GM18858 (cell line): ENCODE measurements around the gene FSD2.
A peak's percentile ranks its signal among the peaks of the same experiment; 100 is the strongest.
"Not testable (repeated sequence)": the region's sequence is repeated elsewhere in the genome, so short reads cannot be mapped to it uniquely, and the experiment has no call there.

Source experiments
- ATAC-seq: cut with Tn5 transposase; IDR thresholded peaks from one replicate; pipeline ENCODE4 v1.9.1; 2021; ENCODE audit not compliant: unreplicated experiment

The FSD2 gene

GRCh38 chr15:82831894-82832600, 26.2 kb upstream of the FSD2 start:
- no peak for ATAC-seq

- ATAC-seq, result no peak
These were observed 24.7 kb upstream of the FSD2 start for GRCh38 chr15:82830427-82831173.

- ATAC-seq, result no peak
These were observed 23.4 kb upstream of the FSD2 start for GRCh38 chr15:82829234-82829633.

- no peak for ATAC-seq
These were observed 22.2 kb upstream of the FSD2 start for GRCh38 chr15:82828075-82828474.

GRCh38 chr15:82823049-82823448, 17.2 kb upstream of the FSD2 start:
- ATAC-seq, result no peak

GRCh38 chr15:82821851-82822250, 16.0 kb upstream of the FSD2 start:
- not testable (repeated sequence) for ATAC-seq

- not testable (repeated sequence) for ATAC-seq
These were observed 15.5 kb upstream of the FSD2 start for GRCh38 chr15:82821396-82821795.

DNA sequence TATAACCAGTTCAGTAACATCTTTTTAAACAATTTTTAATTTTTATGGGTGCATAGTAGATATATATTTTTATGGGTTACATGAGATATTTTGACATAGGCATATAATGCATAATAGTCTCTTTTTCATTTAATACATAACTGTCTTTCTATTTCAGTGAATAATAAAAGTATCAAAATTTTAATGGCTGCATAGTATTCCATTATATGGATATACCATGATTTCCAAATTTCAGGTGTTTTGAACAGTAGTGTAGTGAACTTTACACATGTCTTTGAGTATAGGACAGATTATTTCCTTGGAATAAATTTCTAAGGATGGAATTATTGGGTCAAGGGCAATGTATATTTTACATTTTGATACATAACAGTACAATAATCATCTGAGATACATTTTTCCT, 14.3 kb upstream of the FSD2 start:
- ATAC-seq, result no peak

DNA sequence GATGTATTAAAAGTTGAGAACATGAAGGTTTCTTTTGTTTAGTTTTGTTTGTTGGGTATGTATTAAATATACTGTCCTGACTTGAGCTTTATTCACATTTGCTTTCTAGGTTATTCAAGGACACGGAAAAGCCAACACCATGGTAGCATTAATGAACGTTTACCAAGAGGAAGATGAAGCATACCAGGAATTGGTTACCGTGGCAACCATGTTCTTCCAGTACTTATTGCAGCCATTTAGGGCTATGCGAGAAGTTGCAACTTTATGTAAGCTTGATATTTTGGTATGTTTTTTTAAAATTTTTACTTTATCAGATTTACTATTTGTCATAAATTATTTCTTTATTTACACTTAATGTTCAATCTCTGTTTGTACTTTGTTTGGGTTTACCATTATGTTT, 7.1 kb upstream of the FSD2 start:
- no peak for ATAC-seq

DNA sequence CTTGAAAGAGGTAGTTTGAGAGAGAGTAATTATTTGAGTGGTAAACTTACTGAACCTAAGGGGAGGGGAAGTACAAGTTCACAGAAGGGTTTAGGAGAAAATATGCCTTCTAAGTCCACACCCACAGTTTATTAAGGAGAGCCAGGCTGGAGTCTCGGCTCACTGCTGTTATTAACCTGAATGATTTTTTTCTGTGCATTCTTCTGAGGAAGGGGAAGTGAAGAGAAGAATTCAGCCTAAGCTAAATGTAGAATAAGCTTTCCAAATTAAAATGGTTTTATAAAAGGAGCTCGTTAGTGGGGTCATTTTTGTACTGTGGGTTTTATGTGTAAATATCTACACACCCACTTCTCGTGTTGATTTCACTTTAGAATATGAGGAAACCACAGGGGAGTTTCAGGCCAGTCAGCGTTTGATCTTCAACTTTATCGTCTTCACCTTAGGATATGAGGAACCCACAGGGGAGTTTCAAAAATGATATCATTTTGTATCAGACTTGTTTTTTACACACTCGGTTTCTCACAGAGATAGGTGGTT, 5.1 kb upstream of the FSD2 start:
- no peak for ATAC-seq

GRCh38 chr15:82810061-82810889, 4.4 kb upstream of the FSD2 start:
- no peak for ATAC-seq

DNA sequence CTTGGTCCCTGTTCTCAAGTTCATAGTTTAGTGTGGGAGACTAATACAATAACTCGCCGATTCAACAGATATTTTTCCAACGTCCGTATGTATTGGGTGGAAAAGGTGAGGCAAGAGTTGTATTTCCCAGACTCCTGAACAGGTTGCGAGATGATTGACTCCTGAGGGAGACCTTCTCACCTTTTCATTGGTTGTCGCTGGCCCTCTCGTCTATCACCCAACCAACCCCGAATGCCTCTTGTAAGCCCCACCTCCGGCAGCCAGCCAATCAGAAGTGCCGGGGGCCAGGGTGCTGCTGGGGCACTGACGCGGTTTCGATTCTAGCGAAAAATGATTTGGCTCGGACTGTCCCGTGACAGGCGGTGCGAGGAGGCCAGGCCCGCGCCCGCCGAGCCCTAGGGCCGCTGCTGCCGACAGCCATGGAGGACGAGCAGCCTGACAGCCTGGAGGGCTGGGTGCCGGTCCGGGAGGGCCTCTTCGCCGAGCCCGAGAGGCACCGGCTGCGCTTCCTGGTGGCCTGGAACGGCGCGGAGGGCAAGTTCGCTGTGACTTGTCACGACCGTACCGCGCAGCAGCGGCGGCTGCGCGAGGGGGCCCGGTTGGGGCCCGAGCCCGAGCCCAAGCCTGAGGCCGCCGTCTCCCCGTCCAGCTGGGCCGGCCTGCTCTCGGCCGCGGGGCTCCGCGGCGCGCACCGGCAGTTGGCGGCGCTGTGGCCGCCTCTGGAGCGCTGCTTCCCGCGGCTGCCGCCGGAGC, 3.6 kb upstream of the FSD2 start, which contains the start of gene WHAMM:
TSS of gene WHAMM (plus strand) at position 321 of the 753 bp plus-strand sequence. CDS start at position 420, 99 bp downstream.
- peak; percentile 59 for ATAC-seq

- no peak for ATAC-seq
These were observed 2.8 kb upstream of the FSD2 start for GRCh38 chr15:82808634-82809041.

- ATAC-seq, result no peak
These were observed 2.2 kb upstream of the FSD2 start for GRCh38 chr15:82807920-82808633.

DNA sequence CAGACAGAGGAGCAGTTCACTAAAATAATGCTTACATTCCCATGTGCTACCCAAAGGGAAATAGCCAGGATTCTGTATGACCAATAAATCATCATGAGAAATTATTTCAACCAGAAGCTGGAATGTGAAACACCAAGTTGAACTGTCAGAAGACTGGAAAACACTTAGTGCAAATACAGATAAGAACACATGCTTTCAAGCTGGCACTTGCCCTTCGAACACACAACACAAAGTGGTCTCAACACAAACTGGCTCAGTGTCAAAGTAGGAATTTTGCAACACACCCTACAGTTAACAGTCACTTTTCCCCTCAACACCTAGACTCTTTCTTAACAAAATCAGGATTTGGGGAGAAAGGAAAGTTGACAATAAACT, 1.3 kb downstream of the FSD2 start:
- no peak for ATAC-seq

DNA sequence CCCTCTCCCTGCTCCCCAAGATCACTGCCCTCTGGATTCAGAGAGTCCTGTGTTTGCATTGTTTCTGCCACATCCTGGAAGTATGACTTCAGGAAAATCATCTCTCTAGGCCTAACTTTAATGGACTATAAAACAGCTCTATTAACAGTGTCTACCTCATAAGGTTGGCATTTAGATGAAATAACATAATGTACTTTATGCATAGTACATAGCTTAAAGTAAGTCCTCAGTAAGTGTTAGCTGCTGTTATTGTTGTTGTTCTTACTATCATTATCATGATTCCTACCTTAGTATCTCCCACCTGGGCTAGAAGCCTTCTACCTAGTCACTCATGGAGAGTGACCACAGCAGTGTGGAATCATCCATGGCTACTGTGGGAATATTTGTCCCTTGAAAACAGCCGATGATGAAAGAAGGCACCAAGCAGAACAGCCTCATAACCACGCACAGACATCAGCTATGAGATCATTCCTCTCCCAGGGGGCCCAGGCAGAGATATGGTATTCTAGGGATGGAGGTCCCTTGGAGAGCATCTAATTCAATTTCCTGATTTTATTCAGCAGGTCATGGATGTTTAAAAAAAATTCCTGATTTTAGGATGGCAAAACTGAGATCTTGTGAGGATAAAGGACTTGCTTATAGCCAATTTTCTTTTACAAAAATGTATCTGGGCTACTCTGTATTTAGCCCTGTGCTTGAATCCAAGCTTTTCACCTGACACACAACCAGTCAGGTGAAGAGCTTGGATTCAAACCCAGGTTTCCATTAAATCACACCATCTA, 1.9 kb downstream of the FSD2 start:
- no peak for ATAC-seq

DNA sequence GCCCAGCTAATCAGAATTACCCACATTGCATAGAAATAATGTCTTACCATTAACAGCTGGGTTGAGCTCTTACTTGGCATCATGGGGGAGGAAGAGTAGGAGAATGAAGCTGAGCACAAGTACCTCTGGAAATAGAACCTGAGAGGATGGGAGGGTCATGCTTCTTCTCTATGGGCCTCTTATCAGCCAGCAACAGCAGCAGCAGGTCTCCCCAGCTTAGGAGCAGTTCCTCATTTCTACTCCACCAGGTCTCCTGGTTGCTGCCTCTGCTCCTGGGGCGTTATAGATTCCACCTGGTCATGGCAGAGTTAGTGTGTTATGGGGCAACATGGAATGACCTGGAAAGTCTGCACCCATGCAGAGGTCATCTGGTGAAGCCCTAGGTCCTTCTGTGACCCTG, 3.4 kb downstream of the FSD2 start:
- no peak for ATAC-seq

- ATAC-seq, result no peak
These were observed 6.6 kb downstream of the FSD2 start for GRCh38 chr15:82799183-82799841.
